ENCODE data around the gene SERPINF2. TPM values are rescaled to one million over a fixed set of nuclear protein-coding genes. Genes with fewer than 3 reads are reported as not detected.
"Not testable (repeated sequence)": the region's sequence is repeated elsewhere in the genome, so short reads cannot be mapped to it uniquely, and the experiment has no call there.

Gene SERPINF2
- total RNA-seq, 4 donors from 2014 or later = 6.1 to 21.3 (median 11.4) TPM

GRCh38 chr17:1792495-1793446, 50.1 kb downstream of the SERPINF2 start:
- TF ChIP-seq POLR2A (IDR thresholded peaks at IDR 0.05) (no peak), CTCF (IDR thresholded peaks at IDR 0.05) (no peak)
- Histone ChIP-seq H3K4me3 (no peak overlapping the region), H3K4me1 (peaks cover 0 to 15% (median 0%) of the 10 kb centered on the region in 4 donors), H3K27me3 (no peaks in the 10 kb centered on the region), H3K9me3 (no peaks in the 10 kb centered on the region), H3K27ac (no peak overlapping the region), H3K36me3 (no peaks in the 10 kb centered on the region)
- DNase-seq (ENCODE audit: low spot score in 2 of 2) = no peak
- 80 to 82% methylated on average over 23 of the region's 23 CpGs for WGBS, 2 donors

- WGBS, 2 donors = 60 to 74% methylated on average over 1 of the region's 1 CpG
- H3K27ac ChIP-seq = no peak overlapping the region
Observed at GRCh38 chr17:1793447-1793806, 50.8 kb downstream of the SERPINF2 start.

GRCh38 chr17:1796800-1797199, 54.1 kb downstream of the SERPINF2 start:
- no peak for TF ChIP-seq POLR2A (IDR thresholded peaks at IDR 0.05)
- TF ChIP-seq CTCF (IDR thresholded peaks at IDR 0.05) = no peak
- peak in 1 of 2 donors; percentile 60 for TF ChIP-seq EP300 (IDR thresholded peaks at IDR 0.05)
- peaks cover 0 to 18% (median 4%) of the 10 kb centered on the region in 3 donors for H3K36me3 ChIP-seq
- H3K4me1 ChIP-seq = peaks cover 0 to 12% (median 0%) of the 10 kb centered on the region in 4 donors
- no peaks in the 10 kb centered on the region for H3K9me3 ChIP-seq
- WGBS, 2 donors = 13 to 17% methylated on average over 1 of the region's 1 CpG
- no peak for DNase-seq (ENCODE audit: low spot score in 2 of 2)
- no peaks in the 10 kb centered on the region for H3K27me3 ChIP-seq
- peak overlapping the region in 3 of 4 donors; percentile 48 to 50 (median 48) for H3K27ac ChIP-seq
- H3K4me3 ChIP-seq = no peak overlapping the region

More at GRCh38 chr17:1793447-1793806, 50.8 kb downstream of the SERPINF2 start:
- Histone ChIP-seq H3K9me3 (no peaks in the 10 kb centered on the region), H3K4me1 (peaks cover 0 to 12% (median 0%) of the 10 kb centered on the region in 4 donors), H3K27me3 (no peaks in the 10 kb centered on the region), H3K4me3 (no peak overlapping the region), H3K36me3 (no peaks in the 10 kb centered on the region)
- no peak for DNase-seq (ENCODE audit: low spot score in 2 of 2)
- TF ChIP-seq POLR2A (IDR thresholded peaks at IDR 0.05) = no peak
- TF ChIP-seq EP300 (IDR thresholded peaks at IDR 0.05) = no peak
- no peak for TF ChIP-seq CTCF (IDR thresholded peaks at IDR 0.05)

- 72 to 76% methylated on average over 3 of the region's 3 CpGs for WGBS, 2 donors
- TF ChIP-seq EP300 (IDR thresholded peaks at IDR 0.05) (no peak), POLR2A (IDR thresholded peaks at IDR 0.05) (no peak), CTCF (IDR thresholded peaks at IDR 0.05) (no peak)
- DNase-seq (ENCODE audit: low spot score in 2 of 2) = no peak
- Histone ChIP-seq H3K27ac (peak overlapping the region in 2 of 4 donors; percentile 36 to 48), H3K4me3 (no peak overlapping the region), H3K4me1 (peaks cover 0 to 12% (median 0%) of the 10 kb centered on the region in 4 donors), H3K9me3 (no peaks in the 10 kb centered on the region), H3K27me3 (no peaks in the 10 kb centered on the region), H3K36me3 (peaks cover 0 to 22% (median 4%) of the 10 kb centered on the region in 3 donors)
Observed at GRCh38 chr17:1797323-1797722, 54.7 kb downstream of the SERPINF2 start.

GRCh38 chr17:1797846-1798245, 55.2 kb downstream of the SERPINF2 start:
- not testable (repeated sequence) for H3K27ac ChIP-seq; H3K9me3 ChIP-seq; H3K4me3 ChIP-seq; DNase-seq (ENCODE audit: low spot score in 2 of 2); H3K27me3 ChIP-seq
- WGBS, 2 donors = 93 to 94% methylated on average over 8 of the region's 8 CpGs
- H3K4me1 ChIP-seq = peaks cover 0 to 12% (median 0%) of the 10 kb centered on the region in 4 donors
- H3K36me3 ChIP-seq = peaks cover 0 to 25% (median 4%) of the 10 kb centered on the region in 3 donors
